ENCODE data around the gene LYRM9. TPM values are rescaled to one million over a fixed set of nuclear protein-coding genes. Genes with fewer than 3 reads are reported as not detected.
A peak's percentile ranks its signal among the peaks of the same experiment; 100 is the strongest.

The LYRM9 gene
- total and polyA plus RNA-seq, 9 of the 15 experiments (the other 6 are each of a cell fraction or from before 2014, with no cell fraction given): 0.98 to 4.7 (median 1.8) TPM

DNA sequence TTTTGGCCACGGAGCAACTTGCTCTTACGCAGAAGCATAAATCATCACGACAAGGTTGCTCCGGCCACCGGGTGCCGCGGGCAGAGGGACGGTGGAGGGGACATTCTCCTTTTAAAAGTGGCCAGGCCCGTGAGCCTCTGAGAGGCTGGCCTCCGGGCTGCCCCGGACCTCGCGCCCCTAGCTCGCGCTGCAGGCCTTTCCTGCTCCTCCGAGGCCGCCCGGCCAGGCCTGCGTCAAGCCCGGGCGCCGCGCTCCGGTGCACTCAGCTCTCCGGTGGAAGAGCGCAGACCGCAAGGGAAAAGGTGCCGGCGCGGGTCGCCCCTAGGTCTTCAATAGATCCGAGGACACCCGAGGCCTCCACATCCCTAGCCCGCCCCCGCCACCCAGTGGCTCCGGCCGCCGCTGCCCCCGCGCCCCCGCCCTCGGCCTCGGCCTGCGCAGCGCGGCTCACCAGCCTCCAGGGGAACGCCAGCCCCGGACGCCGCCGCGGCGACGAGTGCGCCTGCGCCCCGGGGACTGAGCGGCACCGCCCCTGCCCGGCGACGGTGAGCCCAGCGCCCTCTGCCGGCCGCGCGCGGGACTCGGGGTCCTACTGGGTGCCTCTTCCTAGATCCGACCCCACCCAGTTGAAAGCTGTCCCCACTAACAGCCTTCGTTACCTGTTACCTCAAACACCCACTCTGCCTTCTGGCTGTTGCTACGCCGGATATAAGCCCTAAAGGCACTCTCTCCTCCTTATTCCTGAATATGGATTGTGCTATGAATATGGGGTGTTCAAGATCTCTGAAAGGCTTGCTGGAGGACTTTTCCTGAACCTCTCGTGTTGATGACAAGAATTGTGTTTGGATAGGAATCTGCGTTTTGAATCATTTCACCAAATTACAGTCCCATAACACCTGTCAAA lies at the start of gene LYRM9 (continued):
- TF ChIP-seq ZNF445 (CRISPR knock-in tag; IDR thresholded peaks at IDR 0.05; ENCODE audit: low read depth) (no peak), ADNP (tag; IDR thresholded peaks at IDR 0.05) (0 out of 2 replicates have a peak, but pooled peaks have one; percentile 45), ZNF212 (CRISPR knock-in tag; IDR thresholded peaks at IDR 0.05) (0 out of 2 replicates have a peak, but pooled peaks have one; percentile 40), ZNF583 (CRISPR knock-in tag; IDR thresholded peaks at IDR 0.05) (no peak), BRCA1 (IDR thresholded peaks at IDR 0.05) (no peak), BRCA1 (CRISPR knock-in tag; IDR thresholded peaks at IDR 0.05) (no peak), ATF1 (CRISPR knock-in tag; IDR thresholded peaks at IDR 0.05) (no peak), ATF1 (tag; IDR thresholded peaks at IDR 0.05) (peak; percentile 46; the same call in 1 of the 2 replicates), ZNF644 (tag; IDR thresholded peaks at IDR 0.05; ENCODE audit: low read depth) (no peak), SPI1 (IDR thresholded peaks at IDR 0.05; ENCODE audit: borderline replicate concordance, low read depth, low read length) (no peak), LARP7 (IDR thresholded peaks at IDR 0.05) (no peak), NR3C1 (CRISPR knock-in tag; IDR thresholded peaks at IDR 0.05) (no peak), SMARCC2 (IDR thresholded peaks at IDR 0.05; ENCODE audit: low read depth) (no peak; the same call in 1 of the 2 replicates), SMC3 (conservative IDR thresholded peaks at IDR 0.05; ENCODE audit: insufficient read depth, low read depth, low read length) (peak; percentile 71), HMGN3 (IDR thresholded peaks at IDR 0.05; ENCODE audit: borderline replicate concordance, extremely low read depth, insufficient read length, low read depth, low read length) (peak; percentile 58), ELF1 (tag; IDR thresholded peaks at IDR 0.05) (peak; percentile 31; the same call in 1 of the 2 replicates), ZNF695 (CRISPR knock-in tag; IDR thresholded peaks at IDR 0.05) (no peak), PREB (CRISPR knock-in tag; IDR thresholded peaks at IDR 0.05) (no peak), STAG1 (CRISPR knock-in tag; IDR thresholded peaks at IDR 0.05; ENCODE audit: borderline replicate concordance) (no peak), SIN3A (IDR thresholded peaks at IDR 0.05; ENCODE audit: borderline replicate concordance in 2 of 2, control insufficient read depth in 1 of 2, low read depth in 2 of 2, low read length in 2 of 2) (peak in 1 of 2 experiments; percentile 54; a peak in 1 of 4 replicates), BRD4 (IDR thresholded peaks at IDR 0.05) (no peak), SRSF1 (IDR thresholded peaks at IDR 0.05; ENCODE audit: low read depth, low read length) (no peak)
- TF ChIP-seq, protein P1, sequence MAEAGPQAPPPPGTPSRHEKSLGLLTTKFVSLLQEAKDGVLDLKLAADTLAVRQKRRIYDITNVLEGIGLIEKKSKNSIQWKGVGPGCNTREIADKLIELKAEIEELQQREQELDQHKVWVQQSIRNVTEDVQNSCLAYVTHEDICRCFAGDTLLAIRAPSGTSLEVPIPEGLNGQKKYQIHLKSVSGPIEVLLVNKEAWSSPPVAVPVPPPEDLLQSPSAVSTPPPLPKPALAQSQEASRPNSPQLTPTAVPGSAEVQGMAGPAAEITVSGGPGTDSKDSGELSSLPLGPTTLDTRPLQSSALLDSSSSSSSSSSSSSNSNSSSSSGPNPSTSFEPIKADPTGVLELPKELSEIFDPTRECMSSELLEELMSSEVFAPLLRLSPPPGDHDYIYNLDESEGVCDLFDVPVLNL (CRISPR knock-in tag; IDR thresholded peaks at IDR 0.05; ENCODE audit: low read depth): no peak
- TF ChIP-seq, protein P2, sequence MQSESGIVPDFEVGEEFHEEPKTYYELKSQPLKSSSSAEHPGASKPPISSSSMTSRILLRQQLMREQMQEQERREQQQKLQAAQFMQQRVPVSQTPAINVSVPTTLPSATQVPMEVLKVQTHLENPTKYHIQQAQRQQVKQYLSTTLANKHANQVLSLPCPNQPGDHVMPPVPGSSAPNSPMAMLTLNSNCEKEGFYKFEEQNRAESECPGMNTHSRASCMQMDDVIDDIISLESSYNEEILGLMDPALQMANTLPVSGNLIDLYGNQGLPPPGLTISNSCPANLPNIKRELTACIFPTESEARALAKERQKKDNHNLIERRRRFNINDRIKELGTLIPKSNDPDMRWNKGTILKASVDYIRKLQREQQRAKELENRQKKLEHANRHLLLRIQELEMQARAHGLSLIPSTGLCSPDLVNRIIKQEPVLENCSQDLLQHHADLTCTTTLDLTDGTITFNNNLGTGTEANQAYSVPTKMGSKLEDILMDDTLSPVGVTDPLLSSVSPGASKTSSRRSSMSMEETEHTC (IDR thresholded peaks at IDR 0.05): no peak
- TF ChIP-seq, protein P3, sequence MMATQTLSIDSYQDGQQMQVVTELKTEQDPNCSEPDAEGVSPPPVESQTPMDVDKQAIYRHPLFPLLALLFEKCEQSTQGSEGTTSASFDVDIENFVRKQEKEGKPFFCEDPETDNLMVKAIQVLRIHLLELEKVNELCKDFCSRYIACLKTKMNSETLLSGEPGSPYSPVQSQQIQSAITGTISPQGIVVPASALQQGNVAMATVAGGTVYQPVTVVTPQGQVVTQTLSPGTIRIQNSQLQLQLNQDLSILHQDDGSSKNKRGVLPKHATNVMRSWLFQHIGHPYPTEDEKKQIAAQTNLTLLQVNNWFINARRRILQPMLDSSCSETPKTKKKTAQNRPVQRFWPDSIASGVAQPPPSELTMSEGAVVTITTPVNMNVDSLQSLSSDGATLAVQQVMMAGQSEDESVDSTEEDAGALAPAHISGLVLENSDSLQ (IDR thresholded peaks at IDR 0.05): peak; percentile 90

All from K562 (cell line).